Jurkat, Clone E6-1 (cell line): ENCODE data around the gene CRK.
"Not testable (repeated sequence)": the region's sequence is repeated elsewhere in the genome, so short reads cannot be mapped to it uniquely, and the experiment has no call there.

Experiments
- DNase-seq: peaks from one replicate; pipeline ENCODE4 v3.0.0-alpha.2; 2011; ENCODE audit warnings: low read depth, low spot score
- H3K4me3 ChIP-seq: 2 replicates; pipeline ENCODE4 v1.5.1; 2011; ENCODE audit warnings: mild to moderate bottlenecking, low read length, control low read depth, moderate library complexity

The CRK gene

GRCh38 chr17:1442721-1443120, 13.3 kb downstream of the CRK start:
- DNase-seq, H3K4me3 ChIP-seq: not testable (repeated sequence)

GRCh38 chr17:1442187-1442586, 13.8 kb downstream of the CRK start:
- no peak overlapping the region for H3K4me3 ChIP-seq
- DNase-seq, result no peak

GRCh38 chr17:1440921-1441320, 15.1 kb downstream of the CRK start:
- no peak for DNase-seq
- no peak overlapping the region for H3K4me3 ChIP-seq

- DNase-seq, result no peak
- H3K4me3 ChIP-seq, result no peak overlapping the region
Observed at GRCh38 chr17:1438593-1439083, 17.4 kb downstream of the CRK start.

- no peak overlapping the region for H3K4me3 ChIP-seq
- DNase-seq, result no peak
Observed at GRCh38 chr17:1435326-1435725, 20.7 kb downstream of the CRK start.

GRCh38 chr17:1434150-1434549, 21.9 kb downstream of the CRK start:
- DNase-seq, result no peak
- H3K4me3 ChIP-seq, result no peak overlapping the region

GRCh38 chr17:1431631-1432104, 24.4 kb downstream of the CRK start:
- no peak overlapping the region for H3K4me3 ChIP-seq
- no peak for DNase-seq

- no peak for DNase-seq
- H3K4me3 ChIP-seq, result no peak overlapping the region
Observed at GRCh38 chr17:1423456-1424135, 32.4 kb downstream of the CRK start.

- DNase-seq, result no peak
- no peak overlapping the region for H3K4me3 ChIP-seq
Observed at GRCh38 chr17:1422885-1423284, 33.1 kb downstream of the CRK start.

- DNase-seq, result no peak
- no peak overlapping the region for H3K4me3 ChIP-seq
Observed at GRCh38 chr17:1421470-1421869, 34.6 kb downstream of the CRK start.

- H3K4me3 ChIP-seq, result no peak overlapping the region
- no peak for DNase-seq
Observed at GRCh38 chr17:1420981-1421380, 35.1 kb downstream of the CRK start.

GRCh38 chr17:1420163-1420562, 35.9 kb downstream of the CRK start:
- no peak for DNase-seq
- H3K4me3 ChIP-seq, result no peak overlapping the region

GRCh38 chr17:1418476-1418875, 37.6 kb downstream of the CRK start:
- DNase-seq, H3K4me3 ChIP-seq: not testable (repeated sequence)

GRCh38 chr17:1416414-1416813, 39.6 kb downstream of the CRK start:
- H3K4me3 ChIP-seq, result no peak overlapping the region
- DNase-seq, result no peak

GRCh38 chr17:1414634-1415033, 41.4 kb downstream of the CRK start:
- no peak for DNase-seq
- no peak overlapping the region for H3K4me3 ChIP-seq

- no peak for DNase-seq
- H3K4me3 ChIP-seq, result no peak overlapping the region
Observed at GRCh38 chr17:1414001-1414574, 41.9 kb downstream of the CRK start.

- DNase-seq, result no peak
- no peak overlapping the region for H3K4me3 ChIP-seq
Observed at GRCh38 chr17:1413281-1413791, 42.7 kb downstream of the CRK start.

GRCh38 chr17:1412185-1413110, 43.6 kb downstream of the CRK start:
- H3K4me3 ChIP-seq, result no peak overlapping the region
- DNase-seq, result no peak

- DNase-seq, result no peak
- no peak overlapping the region for H3K4me3 ChIP-seq
Observed at GRCh38 chr17:1402262-1402586, 53.8 kb downstream of the CRK start.
